Osteoblast (primary cell): ENCODE results near the gene MRPS16. TPM values are rescaled to one million over a fixed set of nuclear protein-coding genes. Genes with fewer than 3 reads are reported as not detected.

ENCODE experiments used
- DNase-seq: peaks from one replicate; pipeline ENCODE4 v3.0.0; 2011; ENCODE audit warnings: low spot score, mixed read lengths; ENCODE audit not compliant: insufficient read length; ENCODE audit errors: missing footprints
- H2AFZ ChIP-seq: 2 replicates; pipeline ENCODE4 v1.6.0; 2011; ENCODE audit warnings: mild to moderate bottlenecking, low read length
- H3K27ac ChIP-seq: 2 replicates; pipeline ENCODE4 v1.5.1; 2011; ENCODE audit warnings: mild to moderate bottlenecking, low read depth, low read length, moderate library complexity
- H3K27me3 ChIP-seq: 2 replicates; pipeline ENCODE4 v1.6.0; 2012; ENCODE audit warnings: mild to moderate bottlenecking, control low read depth, inconsistent platforms, low read length, moderate library complexity; ENCODE audit not compliant: insufficient read depth
- H3K36me3 ChIP-seq: 2 replicates; pipeline ENCODE4 v1.5.1; 2011; ENCODE audit warnings: mild to moderate bottlenecking, low read length, control low read depth, moderate library complexity; ENCODE audit not compliant: insufficient read depth
- H3K4me1 ChIP-seq: 2 replicates; pipeline ENCODE4 v1.5.1; 2011; ENCODE audit warnings: mild to moderate bottlenecking, low read length, control low read depth, moderate library complexity; ENCODE audit not compliant: insufficient read depth
- H3K4me2 ChIP-seq: 2 replicates; pipeline ENCODE4 v1.6.0; 2011; ENCODE audit warnings: mild to moderate bottlenecking, low read length; ENCODE audit not compliant: insufficient read depth
- H3K4me3 ChIP-seq: fragments of 200-600 bp; sonication (generic); 3 replicates; pipeline ENCODE4 v1.5.1; 2012; ENCODE audit warnings: mild to moderate bottlenecking, low read length, inconsistent platforms; ENCODE audit not compliant: insufficient read depth
- H3K79me2 ChIP-seq: 2 replicates; pipeline ENCODE4 v1.6.0; 2012; ENCODE audit warnings: mild to moderate bottlenecking, low read length, control low read depth, inconsistent platforms; ENCODE audit not compliant: insufficient read depth
- H3K9me3 ChIP-seq: 2 replicates; pipeline ENCODE4 v1.5.1; 2011; ENCODE audit warnings: low read depth, low read length, control low read depth
- H4K20me1 ChIP-seq: 2 replicates; pipeline ENCODE4 v1.6.0; 2012; ENCODE audit warnings: mild to moderate bottlenecking, low read length, control low read depth; ENCODE audit not compliant: insufficient read depth
- CTCF ChIP-seq: IDR thresholded peaks from 2 replicates; pipeline ENCODE4 v1.5.1; 2011; ENCODE audit warnings: mild to moderate bottlenecking, low read depth, low read length, moderate library complexity; ENCODE audit errors: extremely low read depth
- total RNA-seq: library from RNA; depleted of rRNA; stranded (reverse); fragments of >200 nt; gene quantifications from 2 replicates; pipeline ENCODE4 v1.2.3, GENCODE V29; 2012

MRPS16 gene
- total RNA-seq, 1 donor = 80.7 TPM

- no peaks in the 10 kb centered on the region for H3K9me3 ChIP-seq
- DNase-seq = no peak
- H3K27me3 ChIP-seq = no peaks in the 10 kb centered on the region
- TF ChIP-seq CTCF = no peak
- no peaks in the 10 kb centered on the region for H4K20me1 ChIP-seq
- peaks cover 19% of the 10 kb centered on the region for H3K36me3 ChIP-seq
- H2AFZ ChIP-seq = no peak overlapping the region
- no peak overlapping the region for H3K27ac ChIP-seq
- no peaks in the 10 kb centered on the region for H3K79me2 ChIP-seq
- H3K4me1 ChIP-seq = peaks cover 4% of the 10 kb centered on the region
- no peak overlapping the region for H3K4me2 ChIP-seq
- H3K4me3 ChIP-seq = no peak overlapping the region
These were observed 22.9 kb downstream of the MRPS16 start for GRCh38 chr10:73229567-73229966.

GRCh38 chr10:73228247-73228646, 24.2 kb downstream of the MRPS16 start:
- H3K4me3 ChIP-seq = no peak overlapping the region
- H3K79me2 ChIP-seq = no peaks in the 10 kb centered on the region
- TF ChIP-seq CTCF = no peak
- no peaks in the 10 kb centered on the region for H3K27me3 ChIP-seq
- H3K9me3 ChIP-seq = no peaks in the 10 kb centered on the region
- H3K4me2 ChIP-seq = no peak overlapping the region
- H2AFZ ChIP-seq = no peak overlapping the region
- H3K4me1 ChIP-seq = peaks cover 4% of the 10 kb centered on the region
- no peak for DNase-seq
- H3K27ac ChIP-seq = no peak overlapping the region
- H4K20me1 ChIP-seq = no peaks in the 10 kb centered on the region
- H3K36me3 ChIP-seq = peaks cover 15% of the 10 kb centered on the region

- no peak overlapping the region for H3K4me2 ChIP-seq
- H3K4me1 ChIP-seq = peaks cover 4% of the 10 kb centered on the region
- H2AFZ ChIP-seq = no peak overlapping the region
- H3K4me3 ChIP-seq = no peak overlapping the region
- no peaks in the 10 kb centered on the region for H3K9me3 ChIP-seq
- TF ChIP-seq CTCF = no peak
- no peak for DNase-seq
- no peak overlapping the region for H3K27ac ChIP-seq
- H4K20me1 ChIP-seq = no peaks in the 10 kb centered on the region
- H3K36me3 ChIP-seq = peaks cover 11% of the 10 kb centered on the region
- H3K27me3 ChIP-seq = no peaks in the 10 kb centered on the region
- H3K79me2 ChIP-seq = no peaks in the 10 kb centered on the region
These were observed 25.8 kb downstream of the MRPS16 start for GRCh38 chr10:73226663-73227062.

- TF ChIP-seq CTCF = no peak
- Histone ChIP-seq H3K27me3 (no peaks in the 10 kb centered on the region), H4K20me1 (no peaks in the 10 kb centered on the region), H3K4me1 (peaks cover 4% of the 10 kb centered on the region), H3K4me2 (no peak overlapping the region), H2AFZ (no peak overlapping the region), H3K9me3 (no peaks in the 10 kb centered on the region), H3K79me2 (no peaks in the 10 kb centered on the region), H3K4me3 (no peak overlapping the region), H3K27ac (no peak overlapping the region), H3K36me3 (peaks cover 5% of the 10 kb centered on the region)
- DNase-seq = no peak
These were observed 26.9 kb downstream of the MRPS16 start for GRCh38 chr10:73225518-73225917.
